PFSK-1 (cell line): ENCODE data around the gene VN1R5.

Source experiments
- FOXP2 ChIP-seq: optimal IDR thresholded peaks from 2 replicates; pipeline ENCODE3; 2011; ENCODE audit warnings: borderline replicate concordance, control low read depth, inconsistent platforms; ENCODE audit not compliant: insufficient read depth; ENCODE audit errors: extremely low read length, extremely low read depth
- POLR2AphosphoS5 ChIP-seq: IDR thresholded peaks from 2 replicates; pipeline ENCODE4 v1.6.1; 2012; ENCODE audit warnings: low read depth, mild to moderate bottlenecking, control low read depth, low read length, moderate library complexity
- SIN3A ChIP-seq: IDR thresholded peaks from 2 replicates; pipeline ENCODE4 v1.6.1; 2012; ENCODE audit warnings: mild to moderate bottlenecking, low read length, moderate library complexity, borderline replicate concordance; ENCODE audit not compliant: insufficient read depth
- TAF1 ChIP-seq: IDR thresholded peaks from 2 replicates; pipeline ENCODE4 v1.6.1; 2012; ENCODE audit warnings: low read length, control low read depth, borderline replicate concordance; ENCODE audit not compliant: insufficient read depth
- TF ChIP-seq, protein P1 (sequence below), 2 experiments: IDR thresholded peaks; 2 replicates each; pipeline versions ENCODE4 v1.6.1 to v1.8.0; 2011 to 2012; ENCODE audit warnings: low read depth in 2 of 2, low read length in 2 of 2, control low read depth in 1 of 2, inconsistent platforms in 1 of 2, mild to moderate bottlenecking in 1 of 2, moderate library complexity in 1 of 2; ENCODE audit not compliant: insufficient read depth in 1 of 2

VN1R5 gene

GRCh38 chr1:247211339-247211738 is 44.5 kb upstream of the VN1R5 start:
- TF ChIP-seq POLR2AphosphoS5 (no peak), TAF1 (no peak), FOXP2 (no peak), SIN3A (no peak)
- TF ChIP-seq, protein P1, sequence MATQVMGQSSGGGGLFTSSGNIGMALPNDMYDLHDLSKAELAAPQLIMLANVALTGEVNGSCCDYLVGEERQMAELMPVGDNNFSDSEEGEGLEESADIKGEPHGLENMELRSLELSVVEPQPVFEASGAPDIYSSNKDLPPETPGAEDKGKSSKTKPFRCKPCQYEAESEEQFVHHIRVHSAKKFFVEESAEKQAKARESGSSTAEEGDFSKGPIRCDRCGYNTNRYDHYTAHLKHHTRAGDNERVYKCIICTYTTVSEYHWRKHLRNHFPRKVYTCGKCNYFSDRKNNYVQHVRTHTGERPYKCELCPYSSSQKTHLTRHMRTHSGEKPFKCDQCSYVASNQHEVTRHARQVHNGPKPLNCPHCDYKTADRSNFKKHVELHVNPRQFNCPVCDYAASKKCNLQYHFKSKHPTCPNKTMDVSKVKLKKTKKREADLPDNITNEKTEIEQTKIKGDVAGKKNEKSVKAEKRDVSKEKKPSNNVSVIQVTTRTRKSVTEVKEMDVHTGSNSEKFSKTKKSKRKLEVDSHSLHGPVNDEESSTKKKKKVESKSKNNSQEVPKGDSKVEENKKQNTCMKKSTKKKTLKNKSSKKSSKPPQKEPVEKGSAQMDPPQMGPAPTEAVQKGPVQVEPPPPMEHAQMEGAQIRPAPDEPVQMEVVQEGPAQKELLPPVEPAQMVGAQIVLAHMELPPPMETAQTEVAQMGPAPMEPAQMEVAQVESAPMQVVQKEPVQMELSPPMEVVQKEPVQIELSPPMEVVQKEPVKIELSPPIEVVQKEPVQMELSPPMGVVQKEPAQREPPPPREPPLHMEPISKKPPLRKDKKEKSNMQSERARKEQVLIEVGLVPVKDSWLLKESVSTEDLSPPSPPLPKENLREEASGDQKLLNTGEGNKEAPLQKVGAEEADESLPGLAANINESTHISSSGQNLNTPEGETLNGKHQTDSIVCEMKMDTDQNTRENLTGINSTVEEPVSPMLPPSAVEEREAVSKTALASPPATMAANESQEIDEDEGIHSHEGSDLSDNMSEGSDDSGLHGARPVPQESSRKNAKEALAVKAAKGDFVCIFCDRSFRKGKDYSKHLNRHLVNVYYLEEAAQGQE (IDR thresholded peaks at IDR 0.05; ENCODE audit: insufficient read depth in 1 of 2, low read depth in 2 of 2, low read length in 2 of 2) = no peak

DNA sequence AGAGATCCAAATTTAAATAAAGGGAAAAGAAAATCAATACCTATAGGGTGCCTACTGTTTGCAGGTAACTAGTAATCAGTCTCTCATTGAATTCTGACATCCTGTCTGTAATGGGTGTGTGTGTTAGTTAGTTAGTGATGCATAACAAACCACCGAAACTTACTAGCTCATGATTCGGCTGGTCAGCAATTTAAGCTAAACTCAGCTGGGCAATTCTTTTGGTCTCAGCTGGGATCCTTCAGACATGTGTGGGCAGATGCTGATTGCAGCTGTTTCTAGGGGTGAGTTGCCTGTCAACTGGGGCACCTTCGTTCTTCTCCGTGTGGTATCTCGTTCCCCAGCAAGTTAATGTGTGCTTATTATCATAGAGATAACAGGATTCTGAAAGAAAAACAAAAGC is 43.9 kb upstream of the VN1R5 start:
- TF ChIP-seq SIN3A = no peak
- TF ChIP-seq POLR2AphosphoS5 = no peak

- TF ChIP-seq, protein P1 (IDR thresholded peaks at IDR 0.05; ENCODE audit: insufficient read depth in 1 of 2, low read depth in 2 of 2, low read length in 2 of 2) = no peak
- TF ChIP-seq TAF1 (no peak), POLR2AphosphoS5 (no peak), FOXP2 (no peak), SIN3A (no peak)
Measured at GRCh38 chr1:247212627-247213617, 43.0 kb upstream of the VN1R5 start.

GRCh38 chr1:247216261-247216660 is 39.6 kb upstream of the VN1R5 start:
- TF ChIP-seq TAF1 = no peak
- no peak for TF ChIP-seq SIN3A
- TF ChIP-seq, protein P1 (IDR thresholded peaks at IDR 0.05; ENCODE audit: insufficient read depth in 1 of 2, low read depth in 2 of 2, low read length in 2 of 2) = no peak
- TF ChIP-seq POLR2AphosphoS5 = no peak
- TF ChIP-seq FOXP2 = no peak

GRCh38 chr1:247218121-247218651 is 37.7 kb upstream of the VN1R5 start:
- TF ChIP-seq FOXP2 (no peak), POLR2AphosphoS5 (no peak), TAF1 (no peak)

- TF ChIP-seq SIN3A = no peak
- TF ChIP-seq, protein P1 (IDR thresholded peaks at IDR 0.05; ENCODE audit: insufficient read depth in 1 of 2, low read depth in 2 of 2, low read length in 2 of 2) = no peak
- no peak for TF ChIP-seq TAF1
- no peak for TF ChIP-seq FOXP2
- no peak for TF ChIP-seq POLR2AphosphoS5
Measured at GRCh38 chr1:247222840-247223239, 33.0 kb upstream of the VN1R5 start.
